Measurements from ENCODE around the gene SPRY4. TPM values are rescaled to one million over a fixed set of nuclear protein-coding genes. Genes with fewer than 3 reads are reported as not detected.

Gene SPRY4
- total and polyA plus RNA-seq, 2 of the 13 experiments (the other 11 are each of a cell fraction or from before 2014, with no cell fraction given), result 8.9 to 17.8 TPM

DNA sequence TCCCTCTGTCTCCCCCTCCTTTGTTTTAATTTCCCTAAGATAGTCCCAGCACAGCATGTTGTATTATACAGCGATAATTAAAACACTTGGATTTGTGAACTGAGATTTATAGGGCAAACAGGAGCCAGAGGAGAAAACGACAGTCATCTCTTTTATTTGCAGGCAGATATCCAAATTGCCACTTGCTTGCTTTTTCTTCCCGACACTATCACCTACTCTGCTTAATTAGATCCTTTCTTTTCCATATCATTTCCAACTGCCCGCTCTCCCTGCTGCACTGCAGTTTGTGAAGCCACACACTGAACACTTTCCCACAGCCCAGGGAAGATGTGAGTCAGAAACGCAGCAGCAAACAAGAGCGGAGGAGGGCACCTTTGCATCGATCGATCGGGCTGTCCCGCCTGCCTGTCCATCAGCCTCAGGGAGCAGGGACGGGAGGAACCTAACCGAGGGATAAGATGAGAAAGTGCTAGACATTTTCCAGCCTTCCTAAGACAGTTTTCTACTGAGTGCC is 35.8 kb upstream of the SPRY4 start (continued):
- TF ChIP-seq, protein P1, sequence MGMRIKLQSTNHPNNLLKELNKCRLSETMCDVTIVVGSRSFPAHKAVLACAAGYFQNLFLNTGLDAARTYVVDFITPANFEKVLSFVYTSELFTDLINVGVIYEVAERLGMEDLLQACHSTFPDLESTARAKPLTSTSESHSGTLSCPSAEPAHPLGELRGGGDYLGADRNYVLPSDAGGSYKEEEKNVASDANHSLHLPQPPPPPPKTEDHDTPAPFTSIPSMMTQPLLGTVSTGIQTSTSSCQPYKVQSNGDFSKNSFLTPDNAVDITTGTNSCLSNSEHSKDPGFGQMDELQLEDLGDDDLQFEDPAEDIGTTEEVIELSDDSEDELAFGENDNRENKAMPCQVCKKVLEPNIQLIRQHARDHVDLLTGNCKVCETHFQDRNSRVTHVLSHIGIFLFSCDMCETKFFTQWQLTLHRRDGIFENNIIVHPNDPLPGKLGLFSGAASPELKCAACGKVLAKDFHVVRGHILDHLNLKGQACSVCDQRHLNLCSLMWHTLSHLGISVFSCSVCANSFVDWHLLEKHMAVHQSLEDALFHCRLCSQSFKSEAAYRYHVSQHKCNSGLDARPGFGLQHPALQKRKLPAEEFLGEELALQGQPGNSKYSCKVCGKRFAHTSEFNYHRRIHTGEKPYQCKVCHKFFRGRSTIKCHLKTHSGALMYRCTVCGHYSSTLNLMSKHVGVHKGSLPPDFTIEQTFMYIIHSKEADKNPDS (CRISPR knock-in tag; IDR thresholded peaks at IDR 0.05), result no peak
- TF ChIP-seq, protein P2, sequence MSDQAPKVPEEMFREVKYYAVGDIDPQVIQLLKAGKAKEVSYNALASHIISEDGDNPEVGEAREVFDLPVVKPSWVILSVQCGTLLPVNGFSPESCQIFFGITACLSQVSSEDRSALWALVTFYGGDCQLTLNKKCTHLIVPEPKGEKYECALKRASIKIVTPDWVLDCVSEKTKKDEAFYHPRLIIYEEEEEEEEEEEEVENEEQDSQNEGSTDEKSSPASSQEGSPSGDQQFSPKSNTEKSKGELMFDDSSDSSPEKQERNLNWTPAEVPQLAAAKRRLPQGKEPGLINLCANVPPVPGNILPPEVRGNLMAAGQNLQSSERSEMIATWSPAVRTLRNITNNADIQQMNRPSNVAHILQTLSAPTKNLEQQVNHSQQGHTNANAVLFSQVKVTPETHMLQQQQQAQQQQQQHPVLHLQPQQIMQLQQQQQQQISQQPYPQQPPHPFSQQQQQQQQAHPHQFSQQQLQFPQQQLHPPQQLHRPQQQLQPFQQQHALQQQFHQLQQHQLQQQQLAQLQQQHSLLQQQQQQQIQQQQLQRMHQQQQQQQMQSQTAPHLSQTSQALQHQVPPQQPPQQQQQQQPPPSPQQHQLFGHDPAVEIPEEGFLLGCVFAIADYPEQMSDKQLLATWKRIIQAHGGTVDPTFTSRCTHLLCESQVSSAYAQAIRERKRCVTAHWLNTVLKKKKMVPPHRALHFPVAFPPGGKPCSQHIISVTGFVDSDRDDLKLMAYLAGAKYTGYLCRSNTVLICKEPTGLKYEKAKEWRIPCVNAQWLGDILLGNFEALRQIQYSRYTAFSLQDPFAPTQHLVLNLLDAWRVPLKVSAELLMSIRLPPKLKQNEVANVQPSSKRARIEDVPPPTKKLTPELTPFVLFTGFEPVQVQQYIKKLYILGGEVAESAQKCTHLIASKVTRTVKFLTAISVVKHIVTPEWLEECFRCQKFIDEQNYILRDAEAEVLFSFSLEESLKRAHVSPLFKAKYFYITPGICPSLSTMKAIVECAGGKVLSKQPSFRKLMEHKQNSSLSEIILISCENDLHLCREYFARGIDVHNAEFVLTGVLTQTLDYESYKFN (CRISPR knock-in tag; conservative IDR thresholded peaks at IDR 0.05), result peak; percentile 81
- no peak for TF ChIP-seq FOXM1 (CRISPR knock-in tag; IDR thresholded peaks at IDR 0.05)
- no peak for TF ChIP-seq ETV6 (CRISPR knock-in tag; conservative IDR thresholded peaks at IDR 0.05)
- TF ChIP-seq, protein P3, sequence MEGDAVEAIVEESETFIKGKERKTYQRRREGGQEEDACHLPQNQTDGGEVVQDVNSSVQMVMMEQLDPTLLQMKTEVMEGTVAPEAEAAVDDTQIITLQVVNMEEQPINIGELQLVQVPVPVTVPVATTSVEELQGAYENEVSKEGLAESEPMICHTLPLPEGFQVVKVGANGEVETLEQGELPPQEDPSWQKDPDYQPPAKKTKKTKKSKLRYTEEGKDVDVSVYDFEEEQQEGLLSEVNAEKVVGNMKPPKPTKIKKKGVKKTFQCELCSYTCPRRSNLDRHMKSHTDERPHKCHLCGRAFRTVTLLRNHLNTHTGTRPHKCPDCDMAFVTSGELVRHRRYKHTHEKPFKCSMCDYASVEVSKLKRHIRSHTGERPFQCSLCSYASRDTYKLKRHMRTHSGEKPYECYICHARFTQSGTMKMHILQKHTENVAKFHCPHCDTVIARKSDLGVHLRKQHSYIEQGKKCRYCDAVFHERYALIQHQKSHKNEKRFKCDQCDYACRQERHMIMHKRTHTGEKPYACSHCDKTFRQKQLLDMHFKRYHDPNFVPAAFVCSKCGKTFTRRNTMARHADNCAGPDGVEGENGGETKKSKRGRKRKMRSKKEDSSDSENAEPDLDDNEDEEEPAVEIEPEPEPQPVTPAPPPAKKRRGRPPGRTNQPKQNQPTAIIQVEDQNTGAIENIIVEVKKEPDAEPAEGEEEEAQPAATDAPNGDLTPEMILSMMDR (CRISPR knock-in tag; IDR thresholded peaks at IDR 0.05), result peak; percentile 50; the same call in 1 of the 2 replicates
- peak; percentile 84 for TF ChIP-seq SOX5 (CRISPR knock-in tag; IDR thresholded peaks at IDR 0.05; ENCODE audit: borderline replicate concordance)
- no peak; the same call in 1 of the 2 replicates for TF ChIP-seq ZBTB20 (CRISPR knock-in tag; IDR thresholded peaks at IDR 0.05; ENCODE audit: borderline replicate concordance, low read depth)
- TF ChIP-seq FLYWCH1 (CRISPR knock-in tag; IDR thresholded peaks at IDR 0.05), result no peak
- TF ChIP-seq SMAD1 (CRISPR knock-in tag; IDR thresholded peaks at IDR 0.05; ENCODE audit: borderline replicate concordance, low read depth), result 0 out of 2 replicates have a peak, but pooled peaks have one; percentile 51
- 0 out of 2 replicates have a peak, but pooled peaks have one; percentile 35 for TF ChIP-seq PRMT3 (CRISPR knock-in tag; IDR thresholded peaks at IDR 0.05; ENCODE audit: borderline replicate concordance, low read depth)
- TF ChIP-seq, protein P4, sequence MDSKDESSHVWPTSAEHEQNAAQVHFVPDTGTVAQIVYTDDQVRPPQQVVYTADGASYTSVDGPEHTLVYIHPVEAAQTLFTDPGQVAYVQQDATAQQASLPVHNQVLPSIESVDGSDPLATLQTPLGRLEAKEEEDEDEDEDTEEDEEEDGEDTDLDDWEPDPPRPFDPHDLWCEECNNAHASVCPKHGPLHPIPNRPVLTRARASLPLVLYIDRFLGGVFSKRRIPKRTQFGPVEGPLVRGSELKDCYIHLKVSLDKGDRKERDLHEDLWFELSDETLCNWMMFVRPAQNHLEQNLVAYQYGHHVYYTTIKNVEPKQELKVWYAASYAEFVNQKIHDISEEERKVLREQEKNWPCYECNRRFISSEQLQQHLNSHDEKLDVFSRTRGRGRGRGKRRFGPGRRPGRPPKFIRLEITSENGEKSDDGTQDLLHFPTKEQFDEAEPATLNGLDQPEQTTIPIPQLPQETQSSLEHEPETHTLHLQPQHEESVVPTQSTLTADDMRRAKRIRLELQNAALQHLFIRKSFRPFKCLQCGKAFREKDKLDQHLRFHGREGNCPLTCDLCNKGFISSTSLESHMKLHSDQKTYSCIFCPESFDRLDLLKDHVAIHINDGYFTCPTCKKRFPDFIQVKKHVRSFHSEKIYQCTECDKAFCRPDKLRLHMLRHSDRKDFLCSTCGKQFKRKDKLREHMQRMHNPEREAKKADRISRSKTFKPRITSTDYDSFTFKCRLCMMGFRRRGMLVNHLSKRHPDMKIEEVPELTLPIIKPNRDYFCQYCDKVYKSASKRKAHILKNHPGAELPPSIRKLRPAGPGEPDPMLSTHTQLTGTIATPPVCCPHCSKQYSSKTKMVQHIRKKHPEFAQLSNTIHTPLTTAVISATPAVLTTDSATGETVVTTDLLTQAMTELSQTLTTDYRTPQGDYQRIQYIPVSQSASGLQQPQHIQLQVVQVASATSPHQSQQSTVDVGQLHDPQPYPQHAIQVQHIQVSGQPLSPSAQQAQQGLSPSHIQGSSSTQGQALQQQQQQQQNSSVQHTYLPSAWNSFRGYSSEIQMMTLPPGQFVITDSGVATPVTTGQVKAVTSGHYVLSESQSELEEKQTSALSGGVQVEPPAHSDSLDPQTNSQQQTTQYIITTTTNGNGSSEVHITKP (CRISPR knock-in tag; IDR thresholded peaks at IDR 0.05; ENCODE audit: low read depth), result no peak
- TF ChIP-seq POLR2AphosphoS2 (IDR thresholded peaks at IDR 0.05; ENCODE audit: low read depth, low read length), result no peak
- peak; percentile 43; the same call in 1 of the 2 replicates for TF ChIP-seq ZNF501 (CRISPR knock-in tag; IDR thresholded peaks at IDR 0.05)
- no peak for TF ChIP-seq GTF2F1 (IDR thresholded peaks at IDR 0.05; ENCODE audit: low read length)
- TF ChIP-seq, protein P5, sequence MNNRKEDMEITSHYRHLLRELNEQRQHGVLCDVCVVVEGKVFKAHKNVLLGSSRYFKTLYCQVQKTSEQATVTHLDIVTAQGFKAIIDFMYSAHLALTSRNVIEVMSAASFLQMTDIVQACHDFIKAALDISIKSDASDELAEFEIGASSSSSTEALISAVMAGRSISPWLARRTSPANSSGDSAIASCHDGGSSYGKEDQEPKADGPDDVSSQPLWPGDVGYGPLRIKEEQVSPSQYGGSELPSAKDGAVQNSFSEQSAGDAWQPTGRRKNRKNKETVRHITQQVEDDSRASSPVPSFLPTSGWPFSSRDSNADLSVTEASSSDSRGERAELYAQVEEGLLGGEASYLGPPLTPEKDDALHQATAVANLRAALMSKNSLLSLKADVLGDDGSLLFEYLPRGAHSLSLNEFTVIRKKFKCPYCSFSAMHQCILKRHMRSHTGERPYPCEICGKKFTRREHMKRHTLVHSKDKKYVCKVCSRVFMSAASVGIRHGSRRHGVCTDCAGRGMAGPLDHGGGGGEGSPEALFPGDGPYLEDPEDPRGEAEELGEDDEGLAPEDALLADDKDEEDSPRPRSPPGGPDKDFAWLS (CRISPR knock-in tag; IDR thresholded peaks at IDR 0.05; ENCODE audit: borderline replicate concordance), result no peak

Measured in HepG2 (cell line).